GM18505 (cell line): Measurements from ENCODE around the gene ZFP91.
"Not testable (repeated sequence)": the region's sequence is repeated elsewhere in the genome, so short reads cannot be mapped to it uniquely, and the experiment has no call there.

ENCODE experiments used
- ATAC-seq: cut with Tn5 transposase; IDR thresholded peaks from one replicate; pipeline ENCODE4 v1.9.1; 2021; ENCODE audit not compliant: unreplicated experiment
- POLR2A ChIP-seq: IDR thresholded peaks from 4 replicates; pipeline ENCODE4 v1.6.1; 2011; ENCODE audit warnings: borderline replicate concordance; ENCODE audit not compliant: insufficient read depth, insufficient read length; ENCODE audit errors: extremely low read depth

ZFP91 gene, protein sequence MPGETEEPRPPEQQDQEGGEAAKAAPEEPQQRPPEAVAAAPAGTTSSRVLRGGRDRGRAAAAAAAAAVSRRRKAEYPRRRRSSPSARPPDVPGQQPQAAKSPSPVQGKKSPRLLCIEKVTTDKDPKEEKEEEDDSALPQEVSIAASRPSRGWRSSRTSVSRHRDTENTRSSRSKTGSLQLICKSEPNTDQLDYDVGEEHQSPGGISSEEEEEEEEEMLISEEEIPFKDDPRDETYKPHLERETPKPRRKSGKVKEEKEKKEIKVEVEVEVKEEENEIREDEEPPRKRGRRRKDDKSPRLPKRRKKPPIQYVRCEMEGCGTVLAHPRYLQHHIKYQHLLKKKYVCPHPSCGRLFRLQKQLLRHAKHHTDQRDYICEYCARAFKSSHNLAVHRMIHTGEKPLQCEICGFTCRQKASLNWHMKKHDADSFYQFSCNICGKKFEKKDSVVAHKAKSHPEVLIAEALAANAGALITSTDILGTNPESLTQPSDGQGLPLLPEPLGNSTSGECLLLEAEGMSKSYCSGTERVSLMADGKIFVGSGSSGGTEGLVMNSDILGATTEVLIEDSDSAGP

GRCh38 chr11:58578635-58579191 lies at the start of gene ZFP91:
ZFP91 (plus strand) TSS chr11:58579063; CDS start chr11:58579282, 219 bp downstream.
- TF ChIP-seq POLR2A = peak; percentile 62
- ATAC-seq = peak; percentile 46

DNA sequence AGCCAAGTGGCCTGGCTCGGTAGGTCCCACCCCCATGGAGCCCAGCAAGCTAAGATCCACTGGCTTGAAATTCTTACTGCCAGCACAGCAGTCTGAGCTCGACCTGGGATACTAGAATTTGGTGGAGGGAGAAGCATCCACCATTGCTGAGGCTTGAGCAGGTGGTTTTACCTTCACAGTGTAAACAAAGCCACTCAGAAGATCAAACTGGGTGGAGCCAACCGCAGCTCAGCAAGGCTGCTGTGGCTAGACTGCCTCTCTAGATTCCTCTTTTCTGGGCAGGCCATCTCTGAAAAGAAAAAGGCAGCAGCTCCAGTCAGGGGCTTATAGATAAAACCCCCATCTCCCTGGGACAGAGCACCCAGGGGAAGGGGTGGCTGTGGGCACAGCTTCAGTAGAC lies 48.6 kb upstream of the ZFP91 start:
- no peak for TF ChIP-seq POLR2A
- ATAC-seq = no peak

DNA sequence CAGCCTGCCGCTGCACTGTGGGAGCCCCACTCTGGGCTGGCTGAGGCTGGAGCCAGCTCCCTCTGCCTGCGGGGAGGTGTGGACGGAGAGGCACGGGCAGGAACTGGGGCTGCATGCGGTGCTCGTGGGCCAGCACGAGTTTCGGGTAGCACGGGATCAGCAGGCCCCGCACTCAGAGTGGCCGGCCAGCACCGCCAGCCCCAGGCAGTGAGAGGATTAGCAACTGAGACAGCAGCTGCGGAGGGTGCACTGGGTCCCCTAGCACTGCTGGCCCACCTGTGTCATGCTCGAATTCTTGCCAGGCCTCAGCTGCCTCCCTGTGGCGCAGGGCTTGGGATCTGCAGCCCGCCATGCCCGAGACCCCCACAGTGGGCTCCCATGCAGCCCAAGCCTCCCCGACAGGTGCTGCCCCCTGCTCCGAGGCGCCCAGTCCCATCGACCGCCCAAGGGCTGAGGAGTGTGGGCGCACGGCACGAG lies 47.0 kb upstream of the ZFP91 start:
- TF ChIP-seq POLR2A = no peak
- ATAC-seq = no peak

DNA sequence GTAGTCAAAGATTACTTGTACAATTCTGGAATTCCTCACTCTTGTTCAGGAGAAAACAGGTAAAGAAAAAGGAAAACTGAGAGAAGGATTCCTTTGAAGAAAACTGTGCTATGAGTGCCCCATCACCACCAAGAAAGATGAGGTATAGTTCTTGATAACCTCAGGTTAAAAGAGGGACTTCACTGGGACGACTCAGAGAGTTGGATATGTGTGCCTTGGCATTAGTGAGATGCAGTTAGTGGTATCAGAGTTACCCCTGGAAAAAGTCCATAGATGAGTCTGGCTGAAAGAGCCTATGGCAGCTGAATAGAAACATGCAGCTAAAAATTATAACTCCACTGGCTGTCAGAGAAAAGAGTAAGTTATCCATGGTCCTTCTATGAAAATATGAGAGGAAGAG lies 32.0 kb upstream of the ZFP91 start:
- no peak for ATAC-seq

DNA sequence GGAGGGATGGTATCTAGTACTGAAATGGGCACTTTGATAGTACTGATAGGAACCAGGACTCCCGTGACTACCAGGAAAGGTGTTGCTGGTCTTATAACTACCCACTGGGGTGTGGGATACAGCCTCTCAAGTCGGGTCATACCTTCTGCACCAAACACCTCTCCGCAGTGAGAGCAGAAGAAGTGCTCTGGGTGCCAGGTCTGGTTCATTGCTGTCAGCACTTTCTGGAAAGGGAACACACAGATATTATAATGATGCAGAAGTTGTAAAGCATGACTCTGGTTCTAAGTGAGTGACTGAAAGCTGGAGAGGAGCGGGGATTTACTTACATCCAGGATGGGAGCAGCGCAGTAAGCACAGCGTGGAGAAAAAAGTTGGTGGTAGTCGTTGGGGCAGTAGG lies 29.2 kb upstream of the ZFP91 start:
- ATAC-seq = no peak
- no peak for TF ChIP-seq POLR2A

More for the DNA sequence above, 32.0 kb upstream of the ZFP91 start:
- no peak for TF ChIP-seq POLR2A

DNA sequence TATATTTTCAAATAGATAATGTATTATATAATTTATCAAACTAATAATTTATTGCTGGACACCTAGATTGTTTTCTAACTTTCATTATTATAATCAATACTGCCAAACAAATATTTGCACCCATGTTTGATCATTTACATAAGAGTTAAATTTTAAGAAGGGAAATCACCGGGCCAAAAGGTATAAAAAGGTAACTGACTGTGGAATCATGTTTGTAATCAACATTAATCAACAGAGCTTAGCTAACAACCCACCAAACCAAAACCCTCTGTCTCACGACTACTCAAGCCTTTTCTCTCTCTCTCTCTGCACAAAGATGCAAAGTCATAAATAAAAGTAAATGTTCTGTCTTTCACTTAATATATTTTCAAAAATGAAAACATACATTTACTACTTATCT lies 18.0 kb upstream of the ZFP91 start:
- no peak for ATAC-seq

GRCh38 chr11:58561394-58562098 lies 17.3 kb upstream of the ZFP91 start:
- ATAC-seq = no peak
- TF ChIP-seq POLR2A = no peak

More for the DNA sequence above, 18.0 kb upstream of the ZFP91 start:
- no peak for TF ChIP-seq POLR2A

- ATAC-seq = peak; percentile 70
Measured at GRCh38 chr11:58562375-58562800, 16.5 kb upstream of the ZFP91 start.

DNA sequence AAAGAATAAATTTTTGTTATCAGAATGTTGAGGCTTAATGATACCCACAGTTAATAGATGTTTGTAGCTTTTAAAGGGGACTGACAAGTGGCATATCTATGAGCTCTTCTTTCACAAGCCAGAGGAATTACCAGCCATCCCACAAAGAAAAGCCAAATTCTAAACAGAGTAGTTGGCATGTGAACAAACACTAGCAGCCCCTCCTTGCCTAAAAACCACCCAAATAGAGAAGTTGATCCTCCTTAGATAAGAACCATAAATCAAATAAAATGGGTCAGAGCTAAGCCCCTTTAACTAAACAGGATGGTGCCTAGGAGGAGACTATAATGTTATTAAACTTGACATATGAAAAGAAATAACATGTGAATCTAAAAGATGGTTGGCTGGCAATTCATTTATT lies 14.6 kb upstream of the ZFP91 start:
- ATAC-seq = no peak
- TF ChIP-seq POLR2A = no peak

More at GRCh38 chr11:58562375-58562800, 16.5 kb upstream of the ZFP91 start:
- no peak for TF ChIP-seq POLR2A

DNA sequence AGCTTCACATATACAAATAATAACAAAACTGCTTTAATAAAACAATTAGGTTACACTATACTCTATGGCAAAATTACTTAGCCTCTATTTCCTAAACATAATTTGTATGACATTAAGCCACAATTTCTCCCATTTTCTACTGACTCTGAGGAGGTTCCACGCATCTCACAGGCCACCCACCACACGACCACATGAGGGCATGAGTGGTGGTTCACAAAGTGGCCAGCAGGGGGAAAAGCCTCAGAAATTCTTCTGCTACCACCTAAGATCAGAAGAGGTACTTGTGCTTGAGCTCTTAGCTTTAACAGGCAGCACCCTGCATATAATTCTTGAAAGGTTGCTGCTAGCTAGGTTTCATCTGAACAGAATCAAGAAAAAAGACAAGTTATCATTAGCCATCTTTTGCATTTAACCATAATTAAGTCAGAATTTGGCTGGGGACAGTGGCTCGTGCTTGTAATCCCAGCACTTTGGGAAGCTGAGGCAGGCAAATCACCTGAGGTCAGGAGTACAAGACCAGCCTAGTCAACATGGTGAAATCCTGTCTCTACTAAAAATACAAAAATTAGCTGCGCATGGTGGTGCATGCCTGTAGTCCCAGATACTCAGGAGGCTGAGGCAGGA lies 10.9 kb upstream of the ZFP91 start:
- ATAC-seq = peak; percentile 93

DNA sequence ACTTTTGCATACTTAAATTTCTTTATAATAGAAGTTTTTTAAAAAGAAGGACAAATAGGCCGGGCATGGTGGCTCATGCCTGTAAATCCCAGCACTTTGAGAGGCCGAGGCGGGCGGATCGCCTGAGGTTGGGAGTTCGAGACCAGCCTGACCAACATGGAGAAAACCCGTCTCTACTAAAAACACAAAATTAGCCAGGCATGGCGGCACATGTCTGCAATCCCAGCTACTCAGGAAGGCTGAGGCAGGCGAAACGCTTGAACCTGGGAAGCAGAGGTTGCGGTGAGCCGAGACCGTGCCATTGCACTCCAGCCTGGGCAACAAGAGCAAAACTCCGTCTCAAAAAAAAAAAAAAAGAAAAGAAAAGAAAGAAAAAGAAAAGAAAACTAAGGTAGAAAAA lies 6.0 kb upstream of the ZFP91 start:
- not testable (repeated sequence) for ATAC-seq

More for the DNA sequence above, 10.9 kb upstream of the ZFP91 start:
- no peak for TF ChIP-seq POLR2A

GRCh38 chr11:58573451-58574104 lies 5.3 kb upstream of the ZFP91 start:
- peak; percentile 29 for ATAC-seq
- TF ChIP-seq POLR2A = peak; percentile 57

GRCh38 chr11:58574881-58575280 lies 4.0 kb upstream of the ZFP91 start:
- ATAC-seq = no peak

More at GRCh38 chr11:58574881-58575280, 4.0 kb upstream of the ZFP91 start:
- no peak for TF ChIP-seq POLR2A
